ENCODE results near the gene RPTOR.

DNA sequence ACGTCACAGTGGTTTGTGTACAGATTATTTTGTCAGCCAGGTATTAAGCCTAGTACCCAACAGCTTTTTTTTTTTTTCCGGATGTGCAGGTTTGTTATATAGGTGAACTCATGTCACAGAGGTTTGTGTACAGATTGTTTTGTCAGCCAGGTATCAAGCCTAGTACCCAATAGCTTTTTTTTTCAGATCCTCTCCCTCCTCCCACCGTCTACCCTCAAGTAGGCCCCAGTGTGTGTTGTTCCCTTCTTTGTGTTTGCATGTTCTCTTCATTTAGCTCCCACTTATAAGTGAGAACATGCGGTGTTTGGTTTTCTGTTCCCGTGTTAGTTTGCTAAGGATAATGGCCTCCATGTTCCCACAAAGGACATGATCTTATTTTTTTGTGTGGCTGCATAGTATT lies 19.9 kb downstream of the RPTOR start:
- TF ChIP-seq, protein P1, sequence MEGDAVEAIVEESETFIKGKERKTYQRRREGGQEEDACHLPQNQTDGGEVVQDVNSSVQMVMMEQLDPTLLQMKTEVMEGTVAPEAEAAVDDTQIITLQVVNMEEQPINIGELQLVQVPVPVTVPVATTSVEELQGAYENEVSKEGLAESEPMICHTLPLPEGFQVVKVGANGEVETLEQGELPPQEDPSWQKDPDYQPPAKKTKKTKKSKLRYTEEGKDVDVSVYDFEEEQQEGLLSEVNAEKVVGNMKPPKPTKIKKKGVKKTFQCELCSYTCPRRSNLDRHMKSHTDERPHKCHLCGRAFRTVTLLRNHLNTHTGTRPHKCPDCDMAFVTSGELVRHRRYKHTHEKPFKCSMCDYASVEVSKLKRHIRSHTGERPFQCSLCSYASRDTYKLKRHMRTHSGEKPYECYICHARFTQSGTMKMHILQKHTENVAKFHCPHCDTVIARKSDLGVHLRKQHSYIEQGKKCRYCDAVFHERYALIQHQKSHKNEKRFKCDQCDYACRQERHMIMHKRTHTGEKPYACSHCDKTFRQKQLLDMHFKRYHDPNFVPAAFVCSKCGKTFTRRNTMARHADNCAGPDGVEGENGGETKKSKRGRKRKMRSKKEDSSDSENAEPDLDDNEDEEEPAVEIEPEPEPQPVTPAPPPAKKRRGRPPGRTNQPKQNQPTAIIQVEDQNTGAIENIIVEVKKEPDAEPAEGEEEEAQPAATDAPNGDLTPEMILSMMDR (IDR thresholded peaks at IDR 0.05; ENCODE audit: insufficient read depth, low read depth, low read length), result no peak
- TF ChIP-seq EZH2 (IDR thresholded peaks at IDR 0.05; ENCODE audit: insufficient read depth, low read length), result no peak
